GM23248 (cell line): ENCODE results near the gene APBA3.

Experiments used
- EZH2 ChIP-seq: fragments of 200-600 bp; sonication (generic); IDR thresholded peaks from 2 replicates; pipeline ENCODE4 v1.6.1; 2018; ENCODE audit warnings: antibody characterized with exemption, mild to moderate bottlenecking; ENCODE audit not compliant: insufficient read depth, poor library complexity, severe bottlenecking
- EZH2phosphoT487 ChIP-seq: fragments of 200-600 bp; sonication (generic); IDR thresholded peaks from 2 replicates; pipeline ENCODE4 v1.6.1; 2018; ENCODE audit warnings: antibody characterized with exemption, moderate library complexity, mild to moderate bottlenecking, low read depth; ENCODE audit not compliant: insufficient read depth

- TF ChIP-seq EZH2phosphoT487 (no peak), EZH2 (no peak)
Observed at GRCh38 chr19:3790209-3790734, 28.8 kb upstream of the APBA3 start.
